Heart right ventricle (tissue), 16 donors: Measurements from ENCODE around the gene NECAB3. TPM values are rescaled to one million over a fixed set of nuclear protein-coding genes. Genes with fewer than 3 reads are reported as not detected.
A peak's percentile ranks its signal among the peaks of the same experiment; 100 is the strongest.

ENCODE experiments used
- ATAC-seq, 8 donors: fragments of 200-7000 bp; cut with Tn5 transposase; one replicate each; pipeline ENCODE4 v1.9.1; 2020; ENCODE audit warnings: mild to moderate bottlenecking in 8 of 8, moderate library complexity in 8 of 8, moderate number of reproducible peaks in 1 of 8
- DNase-seq, 2 donors: peaks; one replicate each; pipeline ENCODE4 v3.0.0-alpha.2; 2020
- H3K27ac ChIP-seq, 10 donors: fragments of 200-600 bp; sonication (generic) in 2 of 10; one replicate each; pipeline versions ENCODE4 v1.5.0 to v1.8.0; 2020 to 2022; ENCODE audit warnings: mild to moderate bottlenecking in 3 of 10
- H3K27me3 ChIP-seq, 7 donors: fragments of 200-600 bp; one replicate each; pipeline ENCODE4 v1.8.0; 2021 to 2022; ENCODE audit warnings: mild to moderate bottlenecking in 2 of 7
- H3K36me3 ChIP-seq, 9 donors: fragments of 200-600 bp; sonication (generic) in 1 of 9; one replicate each; pipeline versions ENCODE4 v1.5.0 to v1.8.0; 2020 to 2022; ENCODE audit warnings: mild to moderate bottlenecking in 2 of 9
- H3K4me1 ChIP-seq, 9 donors: fragments of 200-600 bp; sonication (generic) in 1 of 9; one replicate each; pipeline versions ENCODE4 v1.5.0 to v1.8.0; 2020 to 2022; ENCODE audit warnings: mild to moderate bottlenecking in 4 of 9
- H3K4me3 ChIP-seq, 10 donors: fragments of 200-600 bp; sonication (generic) in 2 of 10; one replicate each; pipeline versions ENCODE4 v1.5.0 to v1.8.0; 2020 to 2022; ENCODE audit warnings: mild to moderate bottlenecking in 7 of 10, moderate library complexity in 2 of 10
- H3K9me3 ChIP-seq, 11 donors: fragments of 200-600 bp in 10 of 11; sonication (generic) in 2 of 11; one replicate each; pipeline versions ENCODE4 v1.5.0 to v1.8.0; 2013 to 2022; ENCODE audit warnings: mild to moderate bottlenecking in 2 of 11, control low read depth in 1 of 11, moderate library complexity in 1 of 11
- CTCF ChIP-seq, 9 donors: fragments of 200-600 bp; sonication (generic) in 2 of 9; IDR thresholded peaks; one replicate each; pipeline versions ENCODE4 v1.5.0 to v1.8.0; 2021 to 2022; ENCODE audit warnings: antibody characterized with exemption in 9 of 9, mild to moderate bottlenecking in 5 of 9, moderate library complexity in 1 of 9
- WGBS, 2 donors: extraction: QIAGEN DNeasy Blood & Tissue Kit; methylation state at CpG; one replicate each; pipeline ENCODE4 v1.1.7; 2013; ENCODE audit warnings: inconsistent platforms in 1 of 2; 5-methylcytosine and 5-hydroxymethylcytosine counted together
- intact Hi-C, 10 donors: fragments of 100-400 bp; cut with DNase I; formaldehyde crosslinking; loops; one replicate each; pipeline versions ENCODE4 v1.11.1 to v1.14.2; 2022
- polyA plus RNA-seq, 2 donors: library from polyadenylated mRNA; stranded (reverse); fragments of 200-250 nt; gene quantifications; one replicate each; pipeline ENCODE4 v1.2.3, GENCODE V29; 2013
- total RNA-seq, 10 donors: library from RNA; stranded (reverse); fragmentation: NEBNext Ultra II Directional in 3 of 10; extraction: Animal tissue kit (Norgen Biotek cat#: 25700) in 3 of 10; gene quantifications; one replicate each; pipeline versions ENCODE4 v1.2.1 to v1.2.4, GENCODE V29; 2021 to 2023
- donor health status: Arrhythmogenic right ventricular cardiomyopathy.
- donor health status: ischemic (EF 13 %, LVEDD 7.1; RV severe dilation, severe dysfunction).
- donor health status: healthy with polysubstance abuse.
- donor health status: DM: no; HTN: yes; CAD: no.
- donor health status: DM: no; HTN: no; CAD: no.
- donor health status: ischemic (EF 25% LVEDD 6.9; RV normal size, moderate dysfunction).
- donor health status: ischemic (EF 25% LVEDD 5.7; RV mildly dilated, moderate dysfunction).
- donor health status: healthy.
- donor health status: DM: yes; HTN: yes; CAD: no.
- donor health status: Ischemic cardiomyopathy.
- donor health status: ischemic (EF 35%, LVEDD 5.7; RV mildly dilated, moderate dysfunction).
- donor health status: nonischemic (EF 11% LVEDD 7.7; RV severe dilation, severe dysfunction).
- donor health status: DM: yes; HTN: yes; CAD: no.
- donor health status: PGD.
- donor health status: ischemic (EF 29% LVEDD 5.4; RV normal size, mild dysfunction).
- donor health status: nonischemic (EF 23%, LVEDD 6.1; RV moderate dilation, normal function).

Gene NECAB3
- total and polyA plus RNA-seq, 12 donors = 36.6 to 92.8 (median 77.2) TPM

- no peak for ATAC-seq
Observed at GRCh38 chr20:33704197-33704924, 30.1 kb upstream of the NECAB3 start.

GRCh38 chr20:33703498-33704137 is 29.4 kb upstream of the NECAB3 start:
- 94 to 96% methylated on average over 8 of the region's 8 CpGs for WGBS, 2 donors

More at GRCh38 chr20:33704197-33704924, 30.1 kb upstream of the NECAB3 start:
- Histone ChIP-seq H3K9me3 (no peaks in the 10 kb centered on the region), H3K27ac (no peak overlapping the region), H3K36me3 (peaks cover 0 to 53% (median 6%) of the 10 kb centered on the region in 9 donors), H3K27me3 (no peaks in the 10 kb centered on the region), H3K4me1 (peaks cover 0 to 12% (median 0%) of the 10 kb centered on the region in 9 donors), H3K4me3 (no peak overlapping the region)
- 93 to 95% methylated on average over 11 of the region's 11 CpGs for WGBS, 2 donors
- no peak for DNase-seq
- intact Hi-C loops = no loop called here
- no peak for TF ChIP-seq CTCF (IDR thresholded peaks at IDR 0.05)

GRCh38 chr20:33702861-33703260 is 28.6 kb upstream of the NECAB3 start:
- DNase-seq (peak; percentile 68 to 70), ATAC-seq (peak; percentile 52 to 98 (median 90))
- H3K27ac ChIP-seq = no peak overlapping the region

More at GRCh38 chr20:33703498-33704137, 29.4 kb upstream of the NECAB3 start:
- Histone ChIP-seq H3K27me3 (no peaks in the 10 kb centered on the region), H3K27ac (no peak overlapping the region), H3K9me3 (no peaks in the 10 kb centered on the region), H3K4me1 (peaks cover 0 to 12% (median 0%) of the 10 kb centered on the region in 9 donors), H3K36me3 (peaks cover 0 to 46% (median 6%) of the 10 kb centered on the region in 9 donors), H3K4me3 (no peak overlapping the region)
- intact Hi-C loops = no loop called here
- peak in 5 of 8 donors; percentile 7 to 62 (median 22) for ATAC-seq
- TF ChIP-seq CTCF (IDR thresholded peaks at IDR 0.05) = no peak
- DNase-seq = no peak

More at GRCh38 chr20:33702861-33703260, 28.6 kb upstream of the NECAB3 start:
- TF ChIP-seq CTCF (IDR thresholded peaks at IDR 0.05) = no peak
- WGBS, 2 donors = 31 to 38% methylated on average over 5 of the region's 5 CpGs
- H3K36me3 ChIP-seq = peaks cover 0 to 39% (median 6%) of the 10 kb centered on the region in 9 donors
- no peak overlapping the region for H3K4me3 ChIP-seq
- no peaks in the 10 kb centered on the region for H3K27me3 ChIP-seq
- H3K4me1 ChIP-seq = peaks cover 0 to 12% (median 0%) of the 10 kb centered on the region in 9 donors
- H3K9me3 ChIP-seq = no peaks in the 10 kb centered on the region
- intact Hi-C loops = no loop called here
